22Rv1 (cell line): ENCODE data around the gene ADAT3.

ENCODE experiments used
- H3K27ac ChIP-seq: fragments of 450-650 bp; 2 replicates; pipeline ENCODE4 v1.5.1; 2017
- CTCF ChIP-seq: fragments of 450-650 bp; IDR thresholded peaks from 2 replicates; pipeline ENCODE4 v1.5.1; 2017; ENCODE audit warnings: mild to moderate bottlenecking
- ZFX ChIP-seq: fragments of 450-650 bp; IDR thresholded peaks from 2 replicates; pipeline ENCODE4 v1.6.1; 2017; ENCODE audit warnings: antibody characterized with exemption, borderline replicate concordance

The ADAT3 gene

GRCh38 chr19:1909761-1910080 is 4.5 kb downstream of the ADAT3 start:
- no peak for TF ChIP-seq ZFX
- no peak for TF ChIP-seq CTCF
- H3K27ac ChIP-seq = no peak overlapping the region

GRCh38 chr19:1910177-1910576 is 5.0 kb downstream of the ADAT3 start:
- no peak for TF ChIP-seq ZFX
- TF ChIP-seq CTCF = no peak

GRCh38 chr19:1911098-1911497 is 5.9 kb downstream of the ADAT3 start:
- TF ChIP-seq CTCF = no peak
- TF ChIP-seq ZFX = no peak
- H3K27ac ChIP-seq = no peak overlapping the region

More at GRCh38 chr19:1910177-1910576, 5.0 kb downstream of the ADAT3 start:
- no peak overlapping the region for H3K27ac ChIP-seq

GRCh38 chr19:1911995-1912394 is 6.8 kb downstream of the ADAT3 start:
- H3K27ac ChIP-seq = no peak overlapping the region
- TF ChIP-seq ZFX (no peak), CTCF (no peak)

- TF ChIP-seq CTCF = no peak
- no peak for TF ChIP-seq ZFX
- no peak overlapping the region for H3K27ac ChIP-seq
Measured at GRCh38 chr19:1912760-1913505, 7.7 kb downstream of the ADAT3 start.

GRCh38 chr19:1913781-1914577 is 8.8 kb downstream of the ADAT3 start:
- H3K27ac ChIP-seq = no peak overlapping the region
- TF ChIP-seq CTCF (no peak), ZFX (no peak)

GRCh38 chr19:1914826-1915341 is 9.7 kb downstream of the ADAT3 start:
- no peak for TF ChIP-seq CTCF
- no peak for TF ChIP-seq ZFX
- H3K27ac ChIP-seq = no peak overlapping the region
